Aortic smooth muscle cell (primary cell): ENCODE results near the gene TMEM260. TPM values are rescaled to one million over a fixed set of nuclear protein-coding genes. Genes with fewer than 3 reads are reported as not detected.

ENCODE experiments used
- total RNA-seq: library from RNA; depleted of rRNA; stranded (reverse); fragments of >200 nt; gene quantifications from 2 replicates; pipeline ENCODE4 v1.2.3, GENCODE V29; 2014

Gene TMEM260
- 11.1 and 11.7 TPM in 2 replicates for total RNA-seq

DNA sequence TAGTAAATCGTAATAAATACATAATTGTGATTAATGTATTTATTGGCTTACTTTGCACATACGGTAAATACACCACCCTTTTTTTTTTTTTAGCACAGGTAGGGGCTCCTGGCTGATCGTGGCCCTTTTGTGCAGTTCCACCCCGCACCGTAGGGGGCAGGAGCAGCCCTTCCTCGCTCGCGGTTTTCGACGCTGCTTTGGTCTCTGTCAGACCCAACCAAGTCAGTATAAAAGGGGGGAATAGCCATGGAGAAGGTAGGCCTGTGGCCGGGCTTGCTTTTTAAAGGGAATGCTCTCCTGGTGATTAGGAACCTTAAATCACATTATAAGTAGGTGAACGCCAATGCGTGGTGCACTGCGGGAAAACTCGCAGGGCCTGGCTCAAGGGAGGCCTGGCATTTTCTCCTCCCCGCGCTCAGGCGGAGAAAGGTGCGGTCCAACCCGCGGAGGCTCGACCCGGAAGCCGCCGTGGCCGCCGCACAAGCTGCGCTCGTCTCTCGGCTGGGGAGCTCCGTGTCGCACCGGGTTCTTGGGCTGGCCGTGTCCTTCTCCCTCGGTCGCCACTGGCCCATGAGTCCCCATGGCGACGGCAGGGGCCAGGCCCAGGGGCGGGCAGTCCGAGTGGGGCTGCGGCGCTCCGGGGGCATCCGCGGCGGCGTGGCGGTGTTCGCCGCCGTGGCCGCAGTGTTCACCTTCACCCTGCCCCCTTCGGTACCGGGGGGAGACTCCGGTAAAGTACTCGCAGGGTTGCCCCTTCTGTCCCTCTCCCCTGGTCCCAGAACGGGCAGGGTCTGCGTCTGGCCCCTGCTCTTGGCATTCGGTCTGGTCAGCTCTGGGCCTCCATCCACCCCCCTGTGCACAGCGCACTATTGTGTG is at the start of gene TMEM260:
Gene TMEM260, plus strand, starts transcription at position 454 of the 876 bp plus-strand sequence. Its CDS starts 117 bp downstream, at position 571.

Other genes with a start within 250 kb of the TMEM260 start
- gene OTX2, start 230.7 kb downstream of the TMEM260 start, total RNA-seq = not detected in 2 replicates